Heart right ventricle (tissue), 16 donors: Measurements from ENCODE around the gene SH3RF1. TPM values are rescaled to one million over a fixed set of nuclear protein-coding genes. Genes with fewer than 3 reads are reported as not detected.
A peak's percentile ranks its signal among the peaks of the same experiment; 100 is the strongest.
"Not testable (repeated sequence)": the region's sequence is repeated elsewhere in the genome, so short reads cannot be mapped to it uniquely, and the experiment has no call there.

Experiments
- ATAC-seq, 8 donors: fragments of 200-7000 bp; cut with Tn5 transposase; one replicate each; pipeline ENCODE4 v1.9.1; 2020; ENCODE audit warnings: mild to moderate bottlenecking in 8 of 8, moderate library complexity in 8 of 8, moderate number of reproducible peaks in 1 of 8
- DNase-seq, 2 donors: peaks; one replicate each; pipeline ENCODE4 v3.0.0-alpha.2; 2020
- H3K27ac ChIP-seq, 10 donors: fragments of 200-600 bp; sonication (generic) in 2 of 10; one replicate each; pipeline versions ENCODE4 v1.5.0 to v1.8.0; 2020 to 2022; ENCODE audit warnings: mild to moderate bottlenecking in 3 of 10
- H3K27me3 ChIP-seq, 7 donors: fragments of 200-600 bp; one replicate each; pipeline ENCODE4 v1.8.0; 2021 to 2022; ENCODE audit warnings: mild to moderate bottlenecking in 2 of 7
- H3K36me3 ChIP-seq, 9 donors: fragments of 200-600 bp; sonication (generic) in 1 of 9; one replicate each; pipeline versions ENCODE4 v1.5.0 to v1.8.0; 2020 to 2022; ENCODE audit warnings: mild to moderate bottlenecking in 2 of 9
- H3K4me1 ChIP-seq, 9 donors: fragments of 200-600 bp; sonication (generic) in 1 of 9; one replicate each; pipeline versions ENCODE4 v1.5.0 to v1.8.0; 2020 to 2022; ENCODE audit warnings: mild to moderate bottlenecking in 4 of 9
- H3K4me3 ChIP-seq, 10 donors: fragments of 200-600 bp; sonication (generic) in 2 of 10; one replicate each; pipeline versions ENCODE4 v1.5.0 to v1.8.0; 2020 to 2022; ENCODE audit warnings: mild to moderate bottlenecking in 7 of 10, moderate library complexity in 2 of 10
- H3K9me3 ChIP-seq, 11 donors: fragments of 200-600 bp in 10 of 11; sonication (generic) in 2 of 11; one replicate each; pipeline versions ENCODE4 v1.5.0 to v1.8.0; 2013 to 2022; ENCODE audit warnings: mild to moderate bottlenecking in 2 of 11, control low read depth in 1 of 11, moderate library complexity in 1 of 11
- CTCF ChIP-seq, 9 donors: fragments of 200-600 bp; sonication (generic) in 2 of 9; IDR thresholded peaks; one replicate each; pipeline versions ENCODE4 v1.5.0 to v1.8.0; 2021 to 2022; ENCODE audit warnings: antibody characterized with exemption in 9 of 9, mild to moderate bottlenecking in 5 of 9, moderate library complexity in 1 of 9
- WGBS, 2 donors: extraction: QIAGEN DNeasy Blood & Tissue Kit; methylation state at CpG; one replicate each; pipeline ENCODE4 v1.1.7; 2013; ENCODE audit warnings: inconsistent platforms in 1 of 2; 5-methylcytosine and 5-hydroxymethylcytosine counted together
- intact Hi-C, 10 donors: fragments of 100-400 bp; cut with DNase I; formaldehyde crosslinking; loops; one replicate each; pipeline versions ENCODE4 v1.11.1 to v1.14.2; 2022
- polyA plus RNA-seq, 2 donors: library from polyadenylated mRNA; stranded (reverse); fragments of 200-250 nt; gene quantifications; one replicate each; pipeline ENCODE4 v1.2.3, GENCODE V29; 2013
- total RNA-seq, 10 donors: library from RNA; stranded (reverse); fragmentation: NEBNext Ultra II Directional in 3 of 10; extraction: Animal tissue kit (Norgen Biotek cat#: 25700) in 3 of 10; gene quantifications; one replicate each; pipeline versions ENCODE4 v1.2.1 to v1.2.4, GENCODE V29; 2021 to 2023
- donor health status: Arrhythmogenic right ventricular cardiomyopathy.
- donor health status: ischemic (EF 13 %, LVEDD 7.1; RV severe dilation, severe dysfunction).
- donor health status: healthy with polysubstance abuse.
- donor health status: DM: no; HTN: yes; CAD: no.
- donor health status: DM: no; HTN: no; CAD: no.
- donor health status: ischemic (EF 25% LVEDD 6.9; RV normal size, moderate dysfunction).
- donor health status: ischemic (EF 25% LVEDD 5.7; RV mildly dilated, moderate dysfunction).
- donor health status: healthy.
- donor health status: DM: yes; HTN: yes; CAD: no.
- donor health status: Ischemic cardiomyopathy.
- donor health status: ischemic (EF 35%, LVEDD 5.7; RV mildly dilated, moderate dysfunction).
- donor health status: nonischemic (EF 11% LVEDD 7.7; RV severe dilation, severe dysfunction).
- donor health status: DM: yes; HTN: yes; CAD: no.
- donor health status: PGD.
- donor health status: ischemic (EF 29% LVEDD 5.4; RV normal size, mild dysfunction).
- donor health status: nonischemic (EF 23%, LVEDD 6.1; RV moderate dilation, normal function).

Gene SH3RF1
- total and polyA plus RNA-seq, 12 donors: 2.6 to 11.7 (median 8.9) TPM

- H3K4me1 ChIP-seq: peaks cover 0 to 20% (median 0%) of the 10 kb centered on the region in 9 donors
- no peak for DNase-seq
- no peaks in the 10 kb centered on the region for H3K36me3 ChIP-seq
- H3K27me3 ChIP-seq: no peaks in the 10 kb centered on the region
- no peaks in the 10 kb centered on the region for H3K9me3 ChIP-seq
- no peak overlapping the region for H3K27ac ChIP-seq
- 75 to 87% methylated on average over 6 of the region's 6 CpGs for whole genome bisulfite sequencing, 2 donors
- intact Hi-C loops: no loop called here
- TF ChIP-seq CTCF (IDR thresholded peaks at IDR 0.05): no peak
- ATAC-seq: peak in 1 of 8 donors; percentile 16
- H3K4me3 ChIP-seq: no peak overlapping the region
These were observed 22.8 kb upstream of the SH3RF1 start for GRCh38 chr4:169293343-169294176.

GRCh38 chr4:169287983-169288382, 17.2 kb upstream of the SH3RF1 start:
- DNase-seq, H3K27ac ChIP-seq, H3K36me3 ChIP-seq, intact Hi-C loops, H3K9me3 ChIP-seq, H3K4me3 ChIP-seq, H3K4me1 ChIP-seq, H3K27me3 ChIP-seq, ATAC-seq: not testable (repeated sequence)
- WGBS, 2 donors: 74 to 85% methylated on average over 3 of the region's 3 CpGs

GRCh38 chr4:169286562-169287301, 16.0 kb upstream of the SH3RF1 start:
- 96 to 97% methylated on average over 3 of the region's 3 CpGs for WGBS, 2 donors

GRCh38 chr4:169283114-169283509, 12.4 kb upstream of the SH3RF1 start:
- no peak overlapping the region for H3K27ac ChIP-seq
- no peaks in the 10 kb centered on the region for H3K27me3 ChIP-seq
- peaks cover 0 to 10% (median 0%) of the 10 kb centered on the region in 9 donors for H3K4me1 ChIP-seq
- no peaks in the 10 kb centered on the region for H3K36me3 ChIP-seq
- H3K4me3 ChIP-seq: no peak overlapping the region
- ATAC-seq (no peak), DNase-seq (no peak)
- no peak for TF ChIP-seq CTCF (IDR thresholded peaks at IDR 0.05)
- no peaks in the 10 kb centered on the region for H3K9me3 ChIP-seq
- WGBS, 2 donors: 74 to 82% methylated on average over 4 of the region's 4 CpGs
- intact Hi-C loops: no loop called here

More at GRCh38 chr4:169286562-169287301, 16.0 kb upstream of the SH3RF1 start:
- H3K27ac ChIP-seq: no peak overlapping the region
- no peaks in the 10 kb centered on the region for H3K9me3 ChIP-seq
- intact Hi-C loops: no loop called here
- DNase-seq: no peak
- no peaks in the 10 kb centered on the region for H3K27me3 ChIP-seq
- no peak for ATAC-seq
- no peaks in the 10 kb centered on the region for H3K4me1 ChIP-seq
- peak in 1 of 9 donors; percentile 22 for TF ChIP-seq CTCF (IDR thresholded peaks at IDR 0.05)
- H3K36me3 ChIP-seq: no peaks in the 10 kb centered on the region
- no peak overlapping the region for H3K4me3 ChIP-seq
